Right lung (tissue), 5 donors: ENCODE data around the gene LRRIQ3. TPM values are rescaled to one million over a fixed set of nuclear protein-coding genes. Genes with fewer than 3 reads are reported as not detected.

ENCODE experiments used
- DNase-seq, 2 donors: peaks; one replicate each; pipeline ENCODE4 v3.0.0-alpha.2; 2013
- polyA plus RNA-seq, 5 donors: library from polyadenylated mRNA; unstranded; fragments of 120-200 nt; gene quantifications; one replicate each; pipeline versions ENCODE4 v1.2.1 to v1.2.3, GENCODE V29; 2013; ENCODE audit warnings: inconsistent platforms in 1 of 5, low replicate concordance in 1 of 5; ENCODE audit not compliant: insufficient read length in 5 of 5, insufficient read depth in 1 of 5

Gene LRRIQ3
- polyA plus RNA-seq, 5 donors = 0.81 to 3.1 (median 2.0) TPM

- no peak for DNase-seq
Observed at GRCh38 chr1:74113333-74113732, 84.6 kb downstream of the LRRIQ3 start.

DNA sequence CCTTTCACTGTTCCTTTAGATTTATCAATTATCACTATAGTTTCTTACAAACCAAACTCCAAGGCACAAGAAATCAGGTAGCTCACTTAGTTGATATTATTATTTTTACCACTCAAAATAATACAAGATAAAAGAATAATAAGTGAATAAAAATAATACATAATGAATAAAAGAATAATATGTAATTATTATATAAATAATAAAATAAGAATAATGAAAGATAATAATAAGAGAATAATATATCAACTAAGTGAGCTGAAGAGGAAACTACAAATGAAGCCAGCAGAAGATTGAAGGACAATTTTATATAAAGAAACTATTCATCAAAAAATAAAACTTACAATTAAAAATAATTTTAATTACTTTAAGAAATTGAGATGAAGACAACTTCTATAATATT, 90.6 kb downstream of the LRRIQ3 start:
- no peak for DNase-seq

DNA sequence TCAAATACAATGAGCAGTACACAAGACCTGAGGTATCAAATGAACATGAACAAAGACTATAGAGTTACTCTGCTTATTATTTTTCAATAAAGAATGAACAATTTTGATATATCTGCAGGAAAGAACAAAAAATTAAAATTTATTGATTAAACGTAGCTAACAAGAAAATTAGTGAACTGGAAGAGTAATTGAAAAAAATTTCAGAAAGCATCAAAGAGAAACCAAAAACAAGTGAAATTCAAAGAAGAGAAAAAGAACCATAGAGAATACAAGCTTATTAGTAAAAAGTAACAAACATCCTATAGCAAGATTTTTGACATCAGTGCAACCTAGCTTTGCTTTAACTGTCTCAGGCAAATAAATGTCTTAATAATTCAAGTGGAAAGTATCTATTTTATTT, 106.6 kb downstream of the LRRIQ3 start:
- no peak for DNase-seq

DNA sequence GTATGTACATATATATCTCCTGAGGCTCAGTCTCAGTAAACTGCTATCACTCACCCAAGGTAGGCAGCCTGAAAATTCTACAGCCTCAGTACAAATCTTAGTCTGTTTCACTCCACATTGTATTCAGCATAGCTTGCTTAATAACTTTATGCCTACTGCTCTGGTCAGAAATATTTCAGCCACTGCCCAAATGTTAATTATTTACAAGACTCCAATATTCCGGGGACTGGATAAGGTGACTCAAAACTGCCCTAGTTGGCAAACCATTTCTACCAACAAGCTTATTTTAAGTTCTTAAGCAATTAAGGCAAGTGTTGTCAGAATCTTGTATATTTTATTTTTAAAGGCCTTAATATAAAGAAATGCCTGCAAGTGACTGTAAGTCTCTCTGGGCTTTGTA, 114.8 kb downstream of the LRRIQ3 start:
- no peak for DNase-seq

- DNase-seq = no peak
Observed at GRCh38 chr1:74065081-74065480, 132.9 kb downstream of the LRRIQ3 start.

GRCh38 chr1:74057719-74058118, 140.3 kb downstream of the LRRIQ3 start:
- DNase-seq = no peak

- DNase-seq = no peak
Observed at GRCh38 chr1:74053407-74053806, 144.6 kb downstream of the LRRIQ3 start.

GRCh38 chr1:74050386-74050785, 147.6 kb downstream of the LRRIQ3 start:
- no peak for DNase-seq

DNA sequence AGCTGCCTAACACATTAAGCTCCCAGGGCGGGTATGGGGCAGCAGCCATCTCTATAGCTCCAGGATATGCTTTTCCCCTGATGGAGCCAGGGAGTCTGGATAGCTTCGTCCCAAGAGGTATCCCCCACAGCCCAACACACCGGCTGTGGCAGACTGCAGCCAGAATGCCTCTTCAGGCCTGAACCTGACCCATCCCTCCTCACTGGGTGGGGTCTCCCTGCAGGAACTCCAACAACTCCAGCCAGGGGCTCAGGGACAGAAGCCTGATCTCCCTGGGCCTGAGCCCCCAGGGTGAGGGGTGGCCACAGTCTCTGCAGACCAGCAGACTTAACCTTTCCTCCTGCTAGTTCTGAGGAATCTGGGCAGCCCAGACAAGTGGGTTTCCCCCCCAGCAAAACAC, 159.9 kb downstream of the LRRIQ3 start:
- no peak for DNase-seq

- no peak for DNase-seq
Observed at GRCh38 chr1:74012583-74012982, 185.4 kb downstream of the LRRIQ3 start.

DNA sequence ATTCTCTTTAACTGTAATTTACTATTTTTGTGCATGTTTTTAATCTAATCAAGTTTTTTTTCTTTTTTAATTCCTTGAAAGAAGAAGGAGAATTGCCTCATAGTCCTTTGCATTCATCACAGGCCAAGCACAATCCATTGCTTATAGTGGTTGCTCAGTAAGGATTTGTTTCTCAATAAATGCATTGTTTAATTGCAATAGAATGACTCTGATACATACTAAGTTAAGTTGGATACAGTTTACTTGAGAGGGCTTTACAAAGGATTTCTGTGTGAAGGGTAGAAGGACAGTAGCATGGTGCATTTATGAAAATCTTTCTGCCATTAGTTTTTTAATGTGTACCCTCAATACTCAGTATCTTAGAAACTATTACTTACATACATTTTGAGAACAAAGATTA, 186.2 kb downstream of the LRRIQ3 start:
- DNase-seq = no peak

DNA sequence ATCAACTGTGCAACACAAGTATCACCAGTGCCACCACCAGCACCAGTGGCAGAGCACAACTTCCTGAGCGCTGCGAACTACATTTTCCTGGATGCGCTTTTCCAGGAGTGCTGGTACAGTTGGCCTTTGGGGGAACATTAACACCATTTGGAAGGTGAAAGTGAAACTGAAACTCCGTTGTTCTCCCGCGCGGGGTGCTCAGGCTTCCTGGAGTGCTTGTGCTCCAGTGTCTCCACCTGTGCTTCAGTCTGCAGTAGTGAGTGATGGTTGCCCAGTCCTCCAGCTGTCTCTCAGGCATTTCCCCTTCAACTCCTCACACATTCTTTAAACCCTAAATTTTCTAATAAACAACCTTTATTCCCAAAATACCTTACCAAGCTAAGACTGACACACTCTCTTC, 187.8 kb downstream of the LRRIQ3 start:
- no peak for DNase-seq

DNA sequence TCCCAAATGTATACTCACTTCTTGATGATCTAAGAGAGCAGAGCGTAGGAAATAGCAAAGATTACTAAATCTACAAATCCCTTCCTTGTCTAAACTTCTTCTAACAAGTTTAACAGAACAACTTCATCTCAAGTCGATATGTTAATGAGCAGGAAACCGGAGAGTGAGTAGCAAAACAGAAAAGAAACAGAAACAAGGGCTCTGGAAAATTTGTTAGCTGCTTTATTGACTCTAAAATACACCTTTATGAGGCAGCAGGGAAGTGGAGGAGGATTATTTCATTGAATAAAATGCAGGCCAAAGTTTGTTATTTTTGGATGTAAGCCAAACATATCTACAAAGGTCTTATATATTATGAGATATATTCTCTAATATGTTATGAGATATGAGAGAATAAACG, 192.4 kb downstream of the LRRIQ3 start:
- DNase-seq = no peak

DNA sequence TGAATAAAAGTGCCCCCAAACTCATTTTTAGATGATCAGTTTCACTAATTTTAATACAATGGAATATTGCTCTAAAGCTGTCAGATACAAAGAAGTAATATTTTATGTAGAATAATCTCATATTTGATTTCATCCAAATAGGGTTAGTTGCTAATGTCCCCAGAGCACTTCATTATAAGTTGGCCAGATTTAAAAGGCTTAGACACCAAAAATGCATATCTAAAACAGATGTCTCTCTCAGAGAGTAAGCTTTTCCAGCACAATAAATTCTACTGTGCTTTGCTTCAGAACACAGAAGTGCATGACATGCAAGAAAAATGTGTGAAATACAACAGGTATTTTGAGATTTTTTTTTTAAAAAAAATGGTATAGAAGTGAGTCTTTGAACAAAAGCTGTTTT, 194.2 kb downstream of the LRRIQ3 start:
- DNase-seq = no peak

- DNase-seq = peak; percentile 3 to 10
Observed at GRCh38 chr1:73998348-73998959, 199.5 kb downstream of the LRRIQ3 start.

DNA sequence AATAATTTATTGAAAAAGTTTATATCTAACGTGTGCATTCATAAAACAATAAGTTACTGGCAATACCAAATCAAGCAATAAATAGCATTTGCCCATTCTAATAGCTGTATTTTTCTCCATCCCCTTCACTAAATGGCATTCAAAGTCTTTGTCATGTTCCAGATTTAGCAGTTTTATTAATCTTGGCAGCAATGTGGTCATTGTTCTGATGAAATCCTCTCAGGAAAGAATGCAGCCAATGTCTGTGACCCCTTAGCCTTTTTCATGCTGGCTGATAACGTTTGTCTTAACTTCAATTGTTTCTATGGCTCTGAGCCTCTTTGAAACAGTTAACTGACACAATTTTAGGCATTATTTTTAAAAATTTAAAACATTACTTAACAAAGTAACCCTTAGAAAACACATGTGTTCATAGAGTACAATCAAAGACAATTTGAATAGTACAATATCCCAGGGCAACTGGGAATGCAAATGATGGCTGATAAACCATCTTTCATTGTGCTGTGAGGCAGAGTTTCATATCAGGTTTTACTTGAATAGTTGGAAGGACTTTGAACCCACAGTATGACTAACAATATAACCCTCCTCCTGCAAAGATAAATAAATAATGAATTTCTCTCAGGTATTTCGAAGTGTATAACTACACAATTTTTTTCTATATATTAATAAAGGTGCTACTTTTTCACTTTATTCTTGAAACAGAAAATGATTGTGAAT, 217.5 kb downstream of the LRRIQ3 start:
- no peak for DNase-seq

GRCh38 chr1:73979684-73980083, 218.3 kb downstream of the LRRIQ3 start:
- no peak for DNase-seq

GRCh38 chr1:73978964-73979363, 219.0 kb downstream of the LRRIQ3 start:
- DNase-seq = no peak

Other genes with a start within 250 kb of the LRRIQ3 start
- gene FPGT, start 66 bp upstream of the LRRIQ3 start, polyA plus RNA-seq = 10 to 100 TPM; 15.1 to 29.9 (median 25.1) TPM
- 1 to 10 TPM in 4 of 5 donors, under 1 TPM in 1; 0.70 to 2.7 (median 1.3) TPM for gene TNNI3K, start 37.2 kb upstream of the LRRIQ3 start, polyA plus RNA-seq